Kidney epithelial cell (primary cell): ENCODE measurements around the gene STARD8. TPM values are rescaled to one million over a fixed set of nuclear protein-coding genes. Genes with fewer than 3 reads are reported as not detected.
"Not testable (repeated sequence)": the region's sequence is repeated elsewhere in the genome, so short reads cannot be mapped to it uniquely, and the experiment has no call there.

Source experiments
- DNase-seq: peaks from one replicate; pipeline ENCODE4 v3.0.0-alpha.2; 2010; ENCODE audit warnings: low read depth
- H3K27me3 ChIP-seq: 2 replicates; pipeline ENCODE4 v1.6.0; 2011; ENCODE audit warnings: low read length; ENCODE audit not compliant: control insufficient read depth, insufficient read depth
- H3K36me3 ChIP-seq: 2 replicates; pipeline ENCODE4 v1.5.1; 2011; ENCODE audit warnings: low read length; ENCODE audit not compliant: control insufficient read depth, insufficient read depth
- H3K4me3 ChIP-seq: 2 replicates; pipeline ENCODE4 v1.5.1; 2011; ENCODE audit warnings: low read depth, mild to moderate bottlenecking, control low read depth, low read length
- total RNA-seq: library from RNA; depleted of rRNA; stranded (reverse); fragments of >200 nt; gene quantifications from 2 replicates; pipeline ENCODE4 v1.2.3, GENCODE V29; 2015
- TF ChIP-seq, protein P1 (sequence below): IDR thresholded peaks from 2 replicates; pipeline ENCODE4 v1.5.1; 2011; ENCODE audit warnings: mild to moderate bottlenecking, moderate library complexity, low read length, control low read depth, inconsistent platforms; ENCODE audit not compliant: insufficient read depth, poor library complexity, severe bottlenecking

STARD8 gene
- total RNA-seq, 1 donor from 2014 or later, result 1.8 TPM

DNA sequence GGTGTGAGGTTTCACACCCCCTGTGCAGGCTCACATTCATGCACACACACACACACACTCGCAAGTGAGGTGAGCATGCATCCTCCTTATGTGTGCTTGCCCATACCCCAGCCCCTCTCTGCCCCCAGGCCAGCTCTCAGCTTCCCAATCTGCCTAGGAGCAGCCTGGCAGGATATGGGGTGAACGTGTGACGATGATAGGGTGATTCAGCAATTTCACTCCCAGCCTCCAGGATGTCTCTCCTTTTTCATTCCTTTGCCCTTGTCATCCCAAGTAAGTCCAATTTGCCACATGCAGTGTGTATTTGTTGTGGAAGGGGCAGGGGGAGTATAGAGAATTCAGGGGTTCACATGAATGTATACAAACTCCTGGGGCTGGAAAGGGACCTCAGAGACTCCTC is 7.2 kb downstream of the STARD8 start:
- TF ChIP-seq, protein P1, sequence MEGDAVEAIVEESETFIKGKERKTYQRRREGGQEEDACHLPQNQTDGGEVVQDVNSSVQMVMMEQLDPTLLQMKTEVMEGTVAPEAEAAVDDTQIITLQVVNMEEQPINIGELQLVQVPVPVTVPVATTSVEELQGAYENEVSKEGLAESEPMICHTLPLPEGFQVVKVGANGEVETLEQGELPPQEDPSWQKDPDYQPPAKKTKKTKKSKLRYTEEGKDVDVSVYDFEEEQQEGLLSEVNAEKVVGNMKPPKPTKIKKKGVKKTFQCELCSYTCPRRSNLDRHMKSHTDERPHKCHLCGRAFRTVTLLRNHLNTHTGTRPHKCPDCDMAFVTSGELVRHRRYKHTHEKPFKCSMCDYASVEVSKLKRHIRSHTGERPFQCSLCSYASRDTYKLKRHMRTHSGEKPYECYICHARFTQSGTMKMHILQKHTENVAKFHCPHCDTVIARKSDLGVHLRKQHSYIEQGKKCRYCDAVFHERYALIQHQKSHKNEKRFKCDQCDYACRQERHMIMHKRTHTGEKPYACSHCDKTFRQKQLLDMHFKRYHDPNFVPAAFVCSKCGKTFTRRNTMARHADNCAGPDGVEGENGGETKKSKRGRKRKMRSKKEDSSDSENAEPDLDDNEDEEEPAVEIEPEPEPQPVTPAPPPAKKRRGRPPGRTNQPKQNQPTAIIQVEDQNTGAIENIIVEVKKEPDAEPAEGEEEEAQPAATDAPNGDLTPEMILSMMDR, result no peak
- no peak overlapping the region for H3K4me3 ChIP-seq
- DNase-seq, result no peak
- no peaks in the 10 kb centered on the region for H3K27me3 ChIP-seq
- H3K36me3 ChIP-seq, result no peaks in the 10 kb centered on the region

DNA sequence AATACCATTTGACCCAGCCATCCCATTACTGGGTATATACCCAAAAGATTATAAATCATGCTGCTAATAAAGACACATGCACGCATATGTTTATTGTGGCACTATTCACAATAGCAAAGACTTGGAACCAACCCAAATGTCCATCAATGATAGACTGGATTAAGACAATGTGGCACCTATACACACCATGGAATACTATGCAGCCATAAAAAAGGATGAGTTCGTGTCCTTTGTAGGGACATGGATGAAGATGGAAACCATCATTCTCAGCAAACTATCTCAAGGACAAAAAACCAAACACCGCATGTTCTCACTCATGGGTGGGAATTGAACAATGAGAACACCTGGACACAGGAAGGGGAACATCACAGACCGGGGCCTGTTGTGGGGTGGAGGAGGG is 9.0 kb downstream of the STARD8 start:
- not testable (repeated sequence) for H3K4me3 ChIP-seq, H3K36me3 ChIP-seq

DNA sequence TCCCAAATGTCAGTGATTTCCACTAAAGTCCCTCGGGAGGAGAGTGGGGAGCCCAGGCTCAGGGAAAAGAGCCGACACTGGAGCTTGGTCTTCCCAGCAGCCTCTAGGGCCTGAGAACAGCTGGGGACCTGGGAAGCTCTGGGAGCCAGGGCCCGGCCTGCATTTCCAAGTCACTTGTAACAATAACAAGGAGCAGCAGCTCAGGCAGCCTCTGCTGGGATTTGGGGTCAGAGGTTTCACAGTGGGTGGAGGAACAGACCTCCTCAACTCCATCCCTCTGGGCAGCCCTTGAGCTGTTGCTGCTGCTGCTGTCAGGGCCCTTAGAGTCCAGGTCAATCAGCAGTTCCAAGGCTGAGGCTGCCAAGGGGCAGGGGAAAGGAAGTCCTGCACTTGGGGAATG is 11.1 kb downstream of the STARD8 start:
- TF ChIP-seq, protein P1, result no peak
- Histone ChIP-seq H3K27me3 (no peaks in the 10 kb centered on the region), H3K36me3 (no peaks in the 10 kb centered on the region), H3K4me3 (no peak overlapping the region)
- no peak for DNase-seq

More for the DNA sequence above, 9.0 kb downstream of the STARD8 start:
- not testable (repeated sequence) for DNase-seq, H3K27me3 ChIP-seq

DNA sequence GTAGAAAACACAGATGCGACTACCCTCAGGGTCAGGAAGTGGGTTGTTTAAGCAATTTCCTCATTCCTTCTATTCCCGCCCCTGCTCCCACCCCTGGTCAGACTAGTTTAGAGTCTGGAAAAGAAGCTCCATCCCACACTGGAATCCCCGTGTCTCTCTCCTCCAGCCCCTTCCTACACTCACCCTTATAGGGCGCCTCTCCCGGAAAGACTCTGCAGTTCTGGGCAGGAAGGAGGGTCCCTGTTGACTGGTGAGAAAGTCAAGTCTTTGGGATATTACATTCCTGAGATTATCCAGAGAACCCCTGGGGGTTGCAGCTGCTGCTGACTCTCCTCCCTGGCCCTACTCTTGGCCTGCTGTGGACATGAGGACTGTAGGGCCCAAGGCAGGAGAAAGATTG is 11.9 kb downstream of the STARD8 start:
- H3K36me3 ChIP-seq, result no peaks in the 10 kb centered on the region
- H3K4me3 ChIP-seq, result no peak overlapping the region
- H3K27me3 ChIP-seq, result no peaks in the 10 kb centered on the region
- DNase-seq, result no peak
- TF ChIP-seq, protein P1, result no peak

DNA sequence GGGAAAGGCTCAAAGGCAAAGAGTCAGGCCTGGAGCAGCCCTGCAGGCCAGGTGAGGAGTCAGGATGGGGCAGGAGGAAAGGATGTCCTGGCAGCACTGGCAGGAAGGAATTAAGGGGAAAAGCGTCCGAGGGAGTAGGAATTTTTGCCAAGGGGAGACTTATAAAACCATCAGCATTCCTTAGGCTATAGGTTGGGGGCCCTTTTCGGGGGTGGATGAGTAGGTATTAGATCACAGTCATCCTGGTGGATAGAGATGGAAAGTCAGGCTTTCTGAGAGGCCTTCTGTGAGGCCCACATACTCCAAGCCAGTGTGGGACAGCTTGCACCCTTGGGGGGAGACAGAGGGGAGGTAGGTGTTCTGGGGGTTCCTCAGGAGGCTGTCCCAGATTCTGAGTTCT is 12.3 kb downstream of the STARD8 start:
- TF ChIP-seq, protein P1, result no peak
- Histone ChIP-seq H3K36me3 (no peaks in the 10 kb centered on the region), H3K27me3 (no peaks in the 10 kb centered on the region), H3K4me3 (no peak overlapping the region)
- DNase-seq, result no peak

DNA sequence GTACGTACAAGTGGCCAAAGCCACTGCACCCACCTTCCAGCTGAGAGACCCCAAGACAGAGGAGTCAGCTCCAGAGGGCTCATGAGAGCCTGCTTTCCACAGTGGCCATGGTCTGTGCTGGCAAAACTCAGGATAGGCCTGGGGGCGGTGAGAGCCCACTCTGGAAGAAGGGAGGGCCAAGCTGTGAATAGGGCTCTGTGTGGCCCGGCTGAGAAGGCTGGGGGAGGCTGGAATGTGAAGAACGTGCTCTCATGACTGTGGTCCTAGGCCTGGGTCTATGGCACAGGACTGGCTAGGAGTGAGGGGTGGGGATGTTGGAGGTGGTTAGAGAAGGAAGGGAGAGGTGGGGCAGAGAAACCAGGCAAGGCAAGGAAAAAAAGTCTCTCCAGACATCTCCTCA is 13.3 kb downstream of the STARD8 start:
- TF ChIP-seq, protein P1, result no peak
- Histone ChIP-seq H3K27me3 (no peaks in the 10 kb centered on the region), H3K36me3 (no peaks in the 10 kb centered on the region), H3K4me3 (no peak overlapping the region)
- DNase-seq, result no peak
